Panc1 (cell line): ENCODE data around the gene DNAH7. TPM values are rescaled to one million over a fixed set of nuclear protein-coding genes. Genes with fewer than 3 reads are reported as not detected.

Source experiments
- ATAC-seq: fragments of 200-7000 bp; cut with Tn5 transposase; 2 replicates; pipeline ENCODE4 v1.9.1; 2020; ENCODE audit warnings: mild to moderate bottlenecking, moderate library complexity
- BruUV-seq: library from RNA; stranded (reverse); fragments of 400-500 nt; replicated peaks from 2 replicates; lab custom pipeline; 2021; lab: Mats Ljungman, UMichigan
- CTCF ChIA-PET: fragments of 300-600 bp; sonication (Branson Sonifier 250); formaldehyde crosslinking; loops from one replicate; lab custom pipeline; 2022; ENCODE audit warnings: antibody characterized with exemption; lab: Charles Lee
- POLR2A ChIA-PET: fragments of 300-600 bp; sonication (Branson Sonifier 250); formaldehyde crosslinking; loops from one replicate; lab custom pipeline; 2022; ENCODE audit warnings: antibody characterized with exemption; lab: Charles Lee
- DNase-seq: peaks from one replicate; pipeline ENCODE4 v3.0.0-alpha.2; 2010; ENCODE audit warnings: low read depth, low spot score
- H3K27ac ChIP-seq: 2 replicates; pipeline ENCODE4 v1.5.1; 2011; ENCODE audit warnings: mild to moderate bottlenecking, low read length, inconsistent platforms
- H3K27me3 ChIP-seq: fragments of 200-500 bp; sonication (Bioruptor generic); 2 replicates; pipeline ENCODE4 v1.6.0; 2014; ENCODE audit warnings: low read length, inconsistent platforms; ENCODE audit not compliant: control insufficient read depth, insufficient read depth
- H3K36me3 ChIP-seq: fragments of 200-500 bp; sonication (Bioruptor generic); 2 replicates; pipeline ENCODE4 v1.5.1; 2014; ENCODE audit warnings: inconsistent platforms, mild to moderate bottlenecking, low read length, moderate library complexity; ENCODE audit not compliant: control insufficient read depth, insufficient read depth
- H3K4me1 ChIP-seq: 2 replicates; pipeline ENCODE4 v1.5.1; 2011; ENCODE audit warnings: inconsistent platforms, mild to moderate bottlenecking, low read length, moderate library complexity; ENCODE audit not compliant: control insufficient read depth, insufficient read depth
- H3K4me3 ChIP-seq, 2 experiments: 2 replicates each; pipeline ENCODE4 v1.5.1; 2011 to 2012; ENCODE audit warnings: low read depth in 2 of 2, low read length in 2 of 2, mild to moderate bottlenecking in 2 of 2, inconsistent platforms in 1 of 2, moderate library complexity in 1 of 2
- H3K9me3 ChIP-seq: fragments of 200-500 bp; sonication (Bioruptor generic); 2 replicates; pipeline ENCODE4 v1.5.1; 2014; ENCODE audit warnings: low read depth, mild to moderate bottlenecking, inconsistent platforms, low read length, moderate library complexity; ENCODE audit not compliant: control insufficient read depth, insufficient read depth
- CTCF ChIP-seq: fragments of 450-650 bp; IDR thresholded peaks from 2 replicates; pipeline ENCODE4 v1.5.1; 2017; ENCODE audit warnings: mild to moderate bottlenecking
- POLR2AphosphoS5 ChIP-seq: IDR thresholded peaks from 2 replicates; pipeline ENCODE4 v1.6.1; 2012; ENCODE audit warnings: mild to moderate bottlenecking, low read depth, low read length, moderate library complexity
- SIN3A ChIP-seq: IDR thresholded peaks from 2 replicates; pipeline ENCODE4 v1.6.1; 2012; ENCODE audit warnings: low read depth, mild to moderate bottlenecking, low read length, moderate library complexity, borderline replicate concordance; ENCODE audit not compliant: insufficient read depth
- TCF7L2 ChIP-seq: IDR thresholded peaks from 2 replicates; pipeline ENCODE4 v1.6.1; 2011; ENCODE audit warnings: mild to moderate bottlenecking, low read depth, low read length, inconsistent platforms
- in situ Hi-C: cut with HindIII; loops from 2 replicates; pipeline ENCODE4 v1.10.0; 2016; ENCODE audit warnings: low sequenced_read_pairs, low pct_unique_long_range_greater_than_20kb
- intact Hi-C: fragments of 100-400 bp; cut with micrococcal nuclease; formaldehyde crosslinking; loops from one replicate; pipeline ENCODE4 v1.10.0; 2022; ENCODE audit not compliant: unreplicated experiment
- total RNA-seq: library from RNA; stranded (reverse); gene quantifications from one replicate; pipeline ENCODE4 v1.2.1, GENCODE V29; 2021; ENCODE audit not compliant: unreplicated experiment
- TF ChIP-seq, protein P1 (sequence below), 2 experiments: IDR thresholded peaks; 2 replicates each; pipeline ENCODE4 v1.6.1; 2011 to 2012; ENCODE audit warnings: low read depth in 2 of 2, control low read depth in 1 of 2, low read length in 1 of 2, mild to moderate bottlenecking in 1 of 2, moderate library complexity in 1 of 2; ENCODE audit not compliant: insufficient read depth in 1 of 2

Gene DNAH7
- total RNA-seq, 1 experiment from 2014 or later, result 0.98 TPM

GRCh38 chr2:195706161-195706900 lies 362.3 kb downstream of the DNAH7 start:
- DNase-seq (no peak), ATAC-seq (no peak)
- no peak overlapping the region for H3K27ac ChIP-seq
- H3K4me3 ChIP-seq, result no peak overlapping the region
- no peaks in the 10 kb centered on the region for H3K36me3 ChIP-seq
- CTCF ChIA-PET, result no interaction called here
- H3K9me3 ChIP-seq, result no peaks in the 10 kb centered on the region
- no peak for TF ChIP-seq POLR2AphosphoS5
- TF ChIP-seq TCF7L2, result no peak
- no peak for TF ChIP-seq CTCF
- no peak for TF ChIP-seq SIN3A
- TF ChIP-seq, protein P1, sequence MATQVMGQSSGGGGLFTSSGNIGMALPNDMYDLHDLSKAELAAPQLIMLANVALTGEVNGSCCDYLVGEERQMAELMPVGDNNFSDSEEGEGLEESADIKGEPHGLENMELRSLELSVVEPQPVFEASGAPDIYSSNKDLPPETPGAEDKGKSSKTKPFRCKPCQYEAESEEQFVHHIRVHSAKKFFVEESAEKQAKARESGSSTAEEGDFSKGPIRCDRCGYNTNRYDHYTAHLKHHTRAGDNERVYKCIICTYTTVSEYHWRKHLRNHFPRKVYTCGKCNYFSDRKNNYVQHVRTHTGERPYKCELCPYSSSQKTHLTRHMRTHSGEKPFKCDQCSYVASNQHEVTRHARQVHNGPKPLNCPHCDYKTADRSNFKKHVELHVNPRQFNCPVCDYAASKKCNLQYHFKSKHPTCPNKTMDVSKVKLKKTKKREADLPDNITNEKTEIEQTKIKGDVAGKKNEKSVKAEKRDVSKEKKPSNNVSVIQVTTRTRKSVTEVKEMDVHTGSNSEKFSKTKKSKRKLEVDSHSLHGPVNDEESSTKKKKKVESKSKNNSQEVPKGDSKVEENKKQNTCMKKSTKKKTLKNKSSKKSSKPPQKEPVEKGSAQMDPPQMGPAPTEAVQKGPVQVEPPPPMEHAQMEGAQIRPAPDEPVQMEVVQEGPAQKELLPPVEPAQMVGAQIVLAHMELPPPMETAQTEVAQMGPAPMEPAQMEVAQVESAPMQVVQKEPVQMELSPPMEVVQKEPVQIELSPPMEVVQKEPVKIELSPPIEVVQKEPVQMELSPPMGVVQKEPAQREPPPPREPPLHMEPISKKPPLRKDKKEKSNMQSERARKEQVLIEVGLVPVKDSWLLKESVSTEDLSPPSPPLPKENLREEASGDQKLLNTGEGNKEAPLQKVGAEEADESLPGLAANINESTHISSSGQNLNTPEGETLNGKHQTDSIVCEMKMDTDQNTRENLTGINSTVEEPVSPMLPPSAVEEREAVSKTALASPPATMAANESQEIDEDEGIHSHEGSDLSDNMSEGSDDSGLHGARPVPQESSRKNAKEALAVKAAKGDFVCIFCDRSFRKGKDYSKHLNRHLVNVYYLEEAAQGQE (IDR thresholded peaks at IDR 0.05; ENCODE audit: insufficient read depth in 1 of 2, low read depth in 2 of 2, low read length in 1 of 2), result no peak
- intact Hi-C loops, result no loop called here
- in situ Hi-C loops, result no loop called here
- no peaks in the 10 kb centered on the region for H3K4me1 ChIP-seq
- H3K27me3 ChIP-seq, result no peaks in the 10 kb centered on the region
- BruUV-seq, result no TSS peak
- POLR2A ChIA-PET, result no interaction called here

GRCh38 chr2:195700480-195700879 lies 368.2 kb downstream of the DNAH7 start:
- Histone ChIP-seq H3K36me3 (no peaks in the 10 kb centered on the region), H3K9me3 (peaks cover 8% of the 10 kb centered on the region; the same call in 1 of the 2 replicates), H3K4me1 (no peaks in the 10 kb centered on the region), H3K27me3 (no peaks in the 10 kb centered on the region), H3K27ac (no peak overlapping the region), H3K4me3 (no peak overlapping the region)
- TF ChIP-seq, protein P1 (IDR thresholded peaks at IDR 0.05; ENCODE audit: insufficient read depth in 1 of 2, low read depth in 2 of 2, low read length in 1 of 2), result no peak
- TF ChIP-seq SIN3A, result no peak
- no peak for TF ChIP-seq TCF7L2
- TF ChIP-seq CTCF, result no peak
- no peak for TF ChIP-seq POLR2AphosphoS5
- intact Hi-C loops, result no loop called here
- in situ Hi-C loops, result no loop called here
- DNase-seq (no peak), ATAC-seq (no peak)
- CTCF ChIA-PET, result no interaction called here
- no TSS peak for BruUV-seq
- POLR2A ChIA-PET, result no interaction called here
